Endodermal cell (in vitro differentiated cells): Measurements from ENCODE around the gene SAA1. TPM values are rescaled to one million over a fixed set of nuclear protein-coding genes. Genes with fewer than 3 reads are reported as not detected.

Experiments
- DNase-seq: peaks from one replicate; pipeline ENCODE4 v3.0.0-alpha.2; 2017
- H3K27ac ChIP-seq: 2 replicates; pipeline ENCODE4 v1.5.1; 2013; ENCODE audit warnings: mild to moderate bottlenecking, low read depth, low read length, moderate library complexity
- H3K27me3 ChIP-seq: 2 replicates; pipeline ENCODE4 v1.6.1; 2013; ENCODE audit warnings: mild to moderate bottlenecking, low read length, moderate library complexity; ENCODE audit not compliant: insufficient read depth, control insufficient read depth, poor library complexity, severe bottlenecking
- H3K36me3 ChIP-seq: 2 replicates; pipeline ENCODE4 v1.7.0; 2013; ENCODE audit warnings: mild to moderate bottlenecking, low read length, moderate library complexity; ENCODE audit not compliant: control insufficient read depth, insufficient read depth
- H3K4me1 ChIP-seq: one replicate; pipeline ENCODE4 v1.7.0; 2013; ENCODE audit warnings: low read length; ENCODE audit not compliant: control insufficient read depth, insufficient read depth
- H3K4me3 ChIP-seq: 2 replicates; pipeline ENCODE4 v1.5.1; 2013; ENCODE audit warnings: mild to moderate bottlenecking, low read length, moderate library complexity
- H3K9ac ChIP-seq: 2 replicates; pipeline ENCODE4 v1.6.1; 2013; ENCODE audit warnings: mild to moderate bottlenecking, low read length, moderate library complexity; ENCODE audit not compliant: poor library complexity, severe bottlenecking; ENCODE audit errors: extremely low read depth
- H3K9me3 ChIP-seq: 2 replicates; pipeline ENCODE4 v1.6.1; 2013; ENCODE audit warnings: mild to moderate bottlenecking, low read length, moderate library complexity; ENCODE audit not compliant: control insufficient read depth
- H3K27ac Mint-ChIP-seq: 2 replicates; pipeline ENCODE4 v1.8.0; 2020; ENCODE audit warnings: mixed read lengths
- H3K27me3 Mint-ChIP-seq: 2 replicates; pipeline ENCODE4 v1.8.0; 2021; ENCODE audit warnings: mild to moderate bottlenecking, mixed read lengths; ENCODE audit not compliant: insufficient read depth
- H3K36me3 Mint-ChIP-seq: 2 replicates; pipeline ENCODE4 v1.8.0; 2020; ENCODE audit warnings: low read depth, mixed read lengths
- H3K4me1 Mint-ChIP-seq: 2 replicates; pipeline ENCODE4 v1.8.0; 2020; ENCODE audit warnings: mixed read lengths
- H3K4me3 Mint-ChIP-seq: 2 replicates; pipeline ENCODE4 v1.8.0; 2020; ENCODE audit warnings: mild to moderate bottlenecking, moderate library complexity, mixed read lengths
- H3K9me3 Mint-ChIP-seq: 2 replicates; pipeline ENCODE4 v1.8.0; 2020; ENCODE audit warnings: mild to moderate bottlenecking, mixed read lengths
- whole genome bisulfite sequencing, 2 experiments: methylation state at CpG; one replicate each; pipeline versions ENCODE4 v1.1.5 to v1.1.7; 2013; ENCODE audit warnings: missing lambda C conversion rate in 2 of 2, mixed read lengths in 1 of 2; ENCODE audit not compliant: insufficient coverage in 1 of 2, insufficient read length in 1 of 2; 5-methylcytosine and 5-hydroxymethylcytosine counted together
- total RNA-seq, 2 donors: library from RNA; stranded (reverse); fragmentation: NEBNext Ultra II Directional in 1 of 2; extraction: Animal tissue kit (Norgen Biotek cat#: 25700) in 1 of 2; gene quantifications; 2 replicates in 1 of 2; 3 replicates in 1 of 2; pipeline ENCODE4 v1.2.1, GENCODE V29; 2021
- TF ChIP-seq, protein P1 (sequence below): fragments of 200-600 bp; sonication (generic); conservative IDR thresholded peaks from 2 replicates; pipeline ENCODE4 v1.5.0; 2021; ENCODE audit warnings: antibody characterized with exemption, mild to moderate bottlenecking

The SAA1 gene
- total RNA-seq, 2 donors from 2014 or later: not detected

DNA sequence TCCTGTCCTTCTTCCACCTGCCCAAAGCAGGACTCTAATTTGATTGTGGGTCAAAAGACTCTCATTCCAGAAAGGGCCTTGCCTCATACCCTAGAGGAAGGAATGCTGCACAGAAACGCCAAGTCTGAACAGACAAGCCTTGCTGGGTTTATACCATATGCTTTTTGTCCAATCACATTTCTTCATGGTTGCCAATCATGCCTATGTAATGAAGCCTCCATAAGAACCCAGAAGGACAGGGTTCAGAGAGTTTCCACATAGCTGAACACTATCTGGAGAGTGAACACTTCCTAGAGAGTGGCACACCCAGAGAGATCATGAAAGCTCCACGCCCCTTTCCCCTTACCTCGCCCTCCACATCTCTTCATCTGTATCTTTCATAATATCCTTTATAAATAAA is 12.8 kb upstream of the SAA1 start:
- no peak overlapping the region for H3K27ac Mint-ChIP-seq
- no peak overlapping the region for H3K4me3 Mint-ChIP-seq
- no peak overlapping the region for H3K9ac ChIP-seq
- no peaks in the 10 kb centered on the region for H3K36me3 Mint-ChIP-seq
- H3K4me1 Mint-ChIP-seq: no peaks in the 10 kb centered on the region
- H3K9me3 Mint-ChIP-seq: no peaks in the 10 kb centered on the region
- no peaks in the 10 kb centered on the region for H3K36me3 ChIP-seq
- no peaks in the 10 kb centered on the region for H3K27me3 ChIP-seq
- 94 to 100% methylated on average over 3 of the region's 3 CpGs for WGBS, 2 experiments
- no peak overlapping the region for H3K4me3 ChIP-seq
- H3K9me3 ChIP-seq: no peaks in the 10 kb centered on the region
- DNase-seq: peak; percentile 14
- no peak overlapping the region for H3K27ac ChIP-seq
- TF ChIP-seq, protein P1, sequence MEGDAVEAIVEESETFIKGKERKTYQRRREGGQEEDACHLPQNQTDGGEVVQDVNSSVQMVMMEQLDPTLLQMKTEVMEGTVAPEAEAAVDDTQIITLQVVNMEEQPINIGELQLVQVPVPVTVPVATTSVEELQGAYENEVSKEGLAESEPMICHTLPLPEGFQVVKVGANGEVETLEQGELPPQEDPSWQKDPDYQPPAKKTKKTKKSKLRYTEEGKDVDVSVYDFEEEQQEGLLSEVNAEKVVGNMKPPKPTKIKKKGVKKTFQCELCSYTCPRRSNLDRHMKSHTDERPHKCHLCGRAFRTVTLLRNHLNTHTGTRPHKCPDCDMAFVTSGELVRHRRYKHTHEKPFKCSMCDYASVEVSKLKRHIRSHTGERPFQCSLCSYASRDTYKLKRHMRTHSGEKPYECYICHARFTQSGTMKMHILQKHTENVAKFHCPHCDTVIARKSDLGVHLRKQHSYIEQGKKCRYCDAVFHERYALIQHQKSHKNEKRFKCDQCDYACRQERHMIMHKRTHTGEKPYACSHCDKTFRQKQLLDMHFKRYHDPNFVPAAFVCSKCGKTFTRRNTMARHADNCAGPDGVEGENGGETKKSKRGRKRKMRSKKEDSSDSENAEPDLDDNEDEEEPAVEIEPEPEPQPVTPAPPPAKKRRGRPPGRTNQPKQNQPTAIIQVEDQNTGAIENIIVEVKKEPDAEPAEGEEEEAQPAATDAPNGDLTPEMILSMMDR: peak; percentile 46
- H3K4me1 ChIP-seq: no peaks in the 10 kb centered on the region
- H3K27me3 Mint-ChIP-seq: peaks cover 12% of the 10 kb centered on the region

DNA sequence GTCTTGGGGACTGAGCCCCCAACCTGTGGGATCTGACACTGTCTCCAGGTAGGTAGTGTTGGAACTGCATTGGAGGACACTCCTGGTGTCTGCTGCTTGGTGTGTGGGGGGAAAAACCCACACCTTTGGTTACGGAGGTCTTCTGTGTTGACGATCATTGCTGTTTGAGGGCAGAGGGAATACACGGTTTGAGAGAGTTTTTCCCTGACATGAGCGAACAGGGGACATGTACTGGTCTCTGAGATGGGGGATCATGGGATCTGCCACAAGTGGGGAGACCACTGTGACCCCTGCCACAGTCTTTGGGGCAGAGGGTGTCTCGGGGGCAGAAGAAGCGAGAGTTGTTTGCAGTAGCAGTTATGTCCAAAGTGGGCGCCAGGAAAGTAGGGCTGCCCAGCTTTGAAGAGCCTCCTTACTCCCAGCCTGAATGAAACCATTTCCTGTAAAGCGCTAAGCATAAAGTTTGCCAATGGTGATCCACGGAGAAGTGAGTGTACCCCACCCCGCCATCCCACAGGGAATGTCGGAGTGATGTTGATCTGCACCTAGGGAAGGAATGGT is 12.2 kb upstream of the SAA1 start:
- H3K27ac ChIP-seq: no peak overlapping the region
- WGBS, 2 experiments: 91 to 97% methylated on average over 5 to 11 of the region's 11 CpGs
- H3K4me3 Mint-ChIP-seq: no peak overlapping the region
- no peaks in the 10 kb centered on the region for H3K4me1 ChIP-seq
- no peaks in the 10 kb centered on the region for H3K4me1 Mint-ChIP-seq
- H3K9me3 ChIP-seq: no peaks in the 10 kb centered on the region
- no peaks in the 10 kb centered on the region for H3K36me3 Mint-ChIP-seq
- H3K4me3 ChIP-seq: no peak overlapping the region
- H3K9me3 Mint-ChIP-seq: no peaks in the 10 kb centered on the region
- no peak overlapping the region for H3K9ac ChIP-seq
- H3K27ac Mint-ChIP-seq: no peak overlapping the region
- TF ChIP-seq, protein P1: no peak
- peak; percentile 9 for DNase-seq
- peaks cover 10% of the 10 kb centered on the region for H3K27me3 Mint-ChIP-seq
- H3K36me3 ChIP-seq: no peaks in the 10 kb centered on the region
- H3K27me3 ChIP-seq: no peaks in the 10 kb centered on the region

DNA sequence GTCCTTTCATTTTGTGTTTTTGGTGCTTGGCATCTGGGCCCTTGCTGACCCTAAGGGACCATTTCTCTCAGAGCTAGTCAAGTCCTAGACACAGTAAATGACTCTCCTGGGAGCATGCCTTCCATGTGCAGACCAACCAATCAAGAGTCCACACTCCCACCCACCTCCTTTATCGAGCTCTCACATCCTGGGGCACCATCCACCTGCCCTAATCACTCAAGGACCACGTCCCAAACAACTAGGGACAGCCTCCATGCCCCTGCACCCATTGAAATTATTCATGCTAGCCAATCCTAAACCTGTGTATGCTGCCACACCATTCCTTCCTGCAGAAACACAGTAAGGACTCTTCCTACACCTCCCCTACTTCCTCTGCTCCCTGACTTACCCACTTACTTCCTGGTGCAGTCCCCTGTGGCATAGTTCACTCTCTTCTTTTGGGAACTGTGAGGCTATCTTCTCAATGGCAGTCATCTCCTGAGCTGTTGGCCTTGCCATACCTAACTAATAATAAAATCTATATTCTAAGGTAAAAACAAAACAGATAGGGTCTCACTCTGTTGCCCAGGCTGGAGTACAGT is 11.2 kb upstream of the SAA1 start:
- peak; percentile 14 for DNase-seq
- no peak overlapping the region for H3K4me3 ChIP-seq
- no peaks in the 10 kb centered on the region for H3K4me1 ChIP-seq
- Mint-ChIP-seq H3K4me3 (no peak overlapping the region), H3K27ac (no peak overlapping the region), H3K36me3 (no peaks in the 10 kb centered on the region), H3K4me1 (no peaks in the 10 kb centered on the region), H3K9me3 (no peaks in the 10 kb centered on the region), H3K27me3 (peaks cover 7% of the 10 kb centered on the region)
- H3K36me3 ChIP-seq: no peaks in the 10 kb centered on the region
- no peak overlapping the region for H3K9ac ChIP-seq
- H3K9me3 ChIP-seq: no peaks in the 10 kb centered on the region
- H3K27me3 ChIP-seq: no peaks in the 10 kb centered on the region
- TF ChIP-seq, protein P1: no peak
- H3K27ac ChIP-seq: no peak overlapping the region
- WGBS, 2 experiments: 90 to 100% methylated on average over 1 to 2 of the region's 2 CpGs
